Prostate gland (tissue), 2 donors: ENCODE results near the gene ARGLU1. TPM values are rescaled to one million over a fixed set of nuclear protein-coding genes. Genes with fewer than 3 reads are reported as not detected.

Experiments used
- DNase-seq: peaks from one replicate; pipeline ENCODE4 v3.0.0-alpha.2; 2019; ENCODE audit warnings: low spot score
- H3K27ac ChIP-seq, 2 donors: fragments of 200-600 bp; sonication (generic); 2 replicates each; pipeline ENCODE4 v1.5.1; 2017 to 2019
- H3K27me3 ChIP-seq: fragments of 200-600 bp; sonication (generic); replicated peaks from 2 replicates; pipeline ENCODE4 v1.5.1; 2019; ENCODE audit not compliant: insufficient read depth
- H3K36me3 ChIP-seq, 2 donors: fragments of 200-600 bp; sonication (generic); 1 replicate in 1 of 2; 2 replicates in 1 of 2; pipeline versions ENCODE4 v1.5.1 to v1.8.1; 2017 to 2019
- H3K4me1 ChIP-seq: fragments of 200-600 bp; sonication (generic); replicated peaks from 2 replicates; pipeline ENCODE4 v1.5.1; 2019
- H3K4me3 ChIP-seq, 2 donors: fragments of 200-600 bp; sonication (generic); 2 replicates each; pipeline ENCODE4 v1.5.1; 2017 to 2019
- H3K9me3 ChIP-seq: fragments of 200-600 bp; sonication (generic); 2 replicates; pipeline ENCODE4 v1.5.1; 2017
- POLR2A ChIP-seq: fragments of 450-650 bp; IDR thresholded peaks from one replicate; pipeline ENCODE4 v1.6.1; 2016; ENCODE audit warnings: antibody characterized with exemption, mild to moderate bottlenecking
- POLR2AphosphoS5 ChIP-seq: sonication (generic); formaldehyde crosslinking; IDR thresholded peaks from one replicate; pipeline ENCODE4 v1.6.1; 2017; ENCODE audit warnings: antibody characterized with exemption
- WGBS: methylation state at CpG from one replicate; pipeline ENCODE4 v1.1.5; 2018; 5-methylcytosine and 5-hydroxymethylcytosine counted together
- intact Hi-C: fragments of 100-400 bp; cut with DNase I; formaldehyde crosslinking; loops from one replicate; pipeline ENCODE4 v1.14.2; 2022
- total RNA-seq, 2 donors: library from RNA; depleted of rRNA; stranded (reverse); fragments of >200 nt; gene quantifications; one replicate each; pipeline ENCODE4 v1.1.0, GENCODE V29; 2016
- TF ChIP-seq, protein P1 (sequence below), 4 experiments: fragments of 200-600 bp in 2 of 4; fragments of 450-650 bp in 2 of 4; sonication (generic) in 2 of 4; IDR thresholded peaks; 1 replicate in 3 of 4; 2 replicates in 1 of 4; pipeline ENCODE4 v1.5.1; 2016 to 2019; ENCODE audit warnings: antibody characterized with exemption in 4 of 4, mild to moderate bottlenecking in 2 of 4, moderate library complexity in 2 of 4

The ARGLU1 gene
- total RNA-seq, 2 donors from 2014 or later: 52.1 to 95.9 TPM

DNA sequence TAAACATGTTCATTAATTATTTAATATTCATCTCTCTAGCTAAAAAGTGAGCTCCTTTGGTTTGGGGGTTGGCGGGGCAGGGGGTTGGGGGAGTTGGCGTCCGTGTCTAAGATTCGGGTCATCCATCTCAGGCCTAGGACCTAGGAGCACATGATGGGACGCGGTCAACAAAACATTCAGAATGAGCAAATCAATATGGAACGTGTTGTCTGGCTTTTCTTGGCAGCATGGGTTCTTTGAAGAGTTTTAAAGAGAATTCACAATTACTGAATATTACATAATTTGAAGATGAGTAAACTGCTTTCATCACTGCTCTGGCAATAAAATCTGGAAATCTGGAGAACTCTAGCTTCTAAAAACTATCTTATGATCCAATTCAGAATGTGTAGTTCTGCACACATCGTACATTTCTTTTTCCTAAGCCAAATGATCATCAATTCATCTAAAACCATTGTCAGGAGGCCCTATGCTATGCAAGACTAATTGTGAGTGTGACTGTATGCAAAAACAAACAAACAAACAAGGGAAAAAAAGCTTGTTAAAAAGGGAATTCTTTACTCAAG, 5.4 kb upstream of the ARGLU1 start:
- H3K36me3 ChIP-seq: no peaks in the 10 kb centered on the region
- 57% methylated on average over 8 of the region's 8 CpGs for whole genome bisulfite sequencing
- H3K4me1 ChIP-seq: no peaks in the 10 kb centered on the region
- TF ChIP-seq POLR2AphosphoS5: no peak
- TF ChIP-seq, protein P1, sequence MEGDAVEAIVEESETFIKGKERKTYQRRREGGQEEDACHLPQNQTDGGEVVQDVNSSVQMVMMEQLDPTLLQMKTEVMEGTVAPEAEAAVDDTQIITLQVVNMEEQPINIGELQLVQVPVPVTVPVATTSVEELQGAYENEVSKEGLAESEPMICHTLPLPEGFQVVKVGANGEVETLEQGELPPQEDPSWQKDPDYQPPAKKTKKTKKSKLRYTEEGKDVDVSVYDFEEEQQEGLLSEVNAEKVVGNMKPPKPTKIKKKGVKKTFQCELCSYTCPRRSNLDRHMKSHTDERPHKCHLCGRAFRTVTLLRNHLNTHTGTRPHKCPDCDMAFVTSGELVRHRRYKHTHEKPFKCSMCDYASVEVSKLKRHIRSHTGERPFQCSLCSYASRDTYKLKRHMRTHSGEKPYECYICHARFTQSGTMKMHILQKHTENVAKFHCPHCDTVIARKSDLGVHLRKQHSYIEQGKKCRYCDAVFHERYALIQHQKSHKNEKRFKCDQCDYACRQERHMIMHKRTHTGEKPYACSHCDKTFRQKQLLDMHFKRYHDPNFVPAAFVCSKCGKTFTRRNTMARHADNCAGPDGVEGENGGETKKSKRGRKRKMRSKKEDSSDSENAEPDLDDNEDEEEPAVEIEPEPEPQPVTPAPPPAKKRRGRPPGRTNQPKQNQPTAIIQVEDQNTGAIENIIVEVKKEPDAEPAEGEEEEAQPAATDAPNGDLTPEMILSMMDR (IDR thresholded peaks at IDR 0.05): no peak
- no peak for TF ChIP-seq POLR2A
- peak overlapping the region in 1 of 2 donors; percentile 25 for H3K27ac ChIP-seq
- H3K4me3 ChIP-seq: no peak overlapping the region
- intact Hi-C loops: no loop called here
- no peaks in the 10 kb centered on the region for H3K27me3 ChIP-seq
- no peak for DNase-seq
- no peaks in the 10 kb centered on the region for H3K9me3 ChIP-seq

DNA sequence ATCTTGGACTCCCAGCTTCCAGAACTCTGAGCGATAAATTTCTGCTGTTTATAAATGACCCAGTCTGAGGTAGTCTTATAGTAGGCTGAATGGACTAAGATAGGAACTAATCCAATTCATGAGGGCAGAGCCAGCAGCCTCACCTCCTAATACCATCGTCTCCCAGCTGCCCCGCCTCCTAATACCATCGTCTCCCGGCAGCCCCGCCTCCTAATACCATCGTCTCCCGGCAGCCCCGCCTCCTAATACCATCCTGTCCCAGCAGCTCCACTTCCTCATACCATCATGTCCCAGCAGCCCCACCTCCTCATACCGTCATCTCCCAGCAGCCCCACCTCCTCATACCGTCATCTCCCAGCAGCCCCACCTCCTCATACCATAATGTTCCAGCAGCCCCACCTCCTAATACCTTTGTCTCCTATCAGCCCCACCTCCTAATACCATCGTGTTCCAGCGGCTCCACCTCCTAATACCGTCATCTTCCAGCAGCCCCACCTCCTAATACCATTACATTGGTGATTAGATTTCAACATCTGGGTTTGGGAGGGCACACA, 2.4 kb upstream of the ARGLU1 start:
- Histone ChIP-seq H3K4me1 (no peaks in the 10 kb centered on the region), H3K4me3 (no peak overlapping the region), H3K27ac (no peak overlapping the region), H3K36me3 (no peaks in the 10 kb centered on the region), H3K27me3 (no peaks in the 10 kb centered on the region), H3K9me3 (no peaks in the 10 kb centered on the region)
- 27% methylated on average over 14 of the region's 14 CpGs for WGBS
- DNase-seq: peak; percentile 55
- TF ChIP-seq POLR2AphosphoS5: no peak
- TF ChIP-seq, protein P1 (IDR thresholded peaks at IDR 0.05): no peak
- TF ChIP-seq POLR2A: no peak
- intact Hi-C loops: no loop called here

DNA sequence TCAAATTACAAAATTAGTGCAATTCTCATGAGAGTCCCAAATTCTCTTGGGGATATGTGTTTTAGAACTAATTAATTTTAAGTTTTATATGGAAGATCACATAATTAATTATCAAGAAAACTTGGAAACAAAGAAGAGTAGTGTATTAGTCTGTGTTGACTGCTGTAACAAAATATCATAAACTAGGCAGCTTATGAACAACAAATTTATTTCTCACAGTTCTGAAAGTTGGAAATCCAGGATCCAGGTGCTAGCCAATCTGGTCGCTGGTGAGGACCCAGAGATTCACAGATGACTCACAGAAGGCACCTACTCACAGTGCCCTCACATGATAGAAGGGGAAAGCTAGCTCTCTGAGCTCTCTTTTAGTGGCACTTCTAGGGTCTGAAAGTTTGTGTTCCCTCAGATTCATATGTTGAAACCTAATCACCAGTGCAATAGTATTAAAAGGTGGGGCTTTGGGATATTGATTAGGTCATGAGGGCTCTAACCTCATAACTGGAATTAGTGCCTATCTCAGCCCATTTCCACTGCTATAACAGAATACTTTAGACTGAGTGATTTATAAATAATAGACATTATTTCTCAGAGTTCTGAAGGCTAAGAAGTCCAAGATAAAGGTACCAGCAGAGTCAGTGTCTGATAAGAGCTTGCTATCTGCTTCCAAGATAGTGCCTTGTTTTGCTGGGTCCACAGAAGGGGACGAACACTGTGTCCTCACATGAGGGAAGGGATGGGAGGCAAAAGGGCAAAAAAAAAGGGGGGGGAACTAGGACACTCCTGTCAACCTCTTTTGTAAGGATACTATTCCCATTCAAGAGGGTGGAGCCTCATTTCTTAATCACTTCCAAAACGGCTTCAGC, 1.5 kb upstream of the ARGLU1 start:
- H3K9me3 ChIP-seq: no peaks in the 10 kb centered on the region
- TF ChIP-seq POLR2A (no peak), POLR2AphosphoS5 (no peak)
- TF ChIP-seq, protein P1 (IDR thresholded peaks at IDR 0.05): no peak
- no peak overlapping the region for H3K4me3 ChIP-seq
- H3K27me3 ChIP-seq: no peaks in the 10 kb centered on the region
- intact Hi-C loops: no loop called here
- H3K27ac ChIP-seq: no peak overlapping the region
- peaks cover 7% of the 10 kb centered on the region for H3K4me1 ChIP-seq
- no peak for DNase-seq
- 86% methylated on average over 3 of the region's 3 CpGs for WGBS
- H3K36me3 ChIP-seq: no peaks in the 10 kb centered on the region

DNA sequence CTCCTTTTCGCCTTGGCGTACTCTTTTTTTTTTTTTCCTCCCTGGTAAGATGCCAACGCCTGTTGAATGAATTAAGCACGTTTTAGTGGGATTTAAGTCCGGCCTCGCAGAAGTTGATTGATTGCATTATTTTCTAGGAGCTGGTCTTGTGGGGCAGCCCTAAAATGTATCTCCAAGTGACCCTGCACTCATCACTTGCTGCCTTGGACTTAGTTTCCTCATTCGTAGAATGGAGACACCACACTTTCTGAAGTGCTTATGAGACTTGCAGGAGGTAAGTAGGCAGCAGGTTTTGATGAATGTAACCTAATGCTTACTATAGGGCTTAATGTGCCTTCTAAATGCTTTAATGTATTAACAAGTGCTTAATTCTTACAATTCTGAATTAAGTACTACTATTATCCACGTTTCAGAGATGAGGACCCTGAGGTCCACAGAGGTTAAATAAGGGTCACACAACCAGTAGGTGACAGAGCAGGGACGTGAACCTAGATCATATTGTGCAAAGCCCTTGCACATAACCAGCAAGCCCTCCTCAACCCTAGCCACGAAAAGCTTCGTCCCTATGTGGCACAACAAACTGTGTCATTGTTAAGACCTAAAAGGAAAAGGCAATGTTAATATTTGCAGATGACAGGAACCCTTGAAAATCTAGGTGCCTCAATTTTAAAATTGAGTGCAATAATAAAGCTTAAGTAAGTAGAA, 514 bp upstream of the ARGLU1 start:
- Histone ChIP-seq H3K27me3 (no peaks in the 10 kb centered on the region), H3K9me3 (no peaks in the 10 kb centered on the region), H3K4me1 (peaks cover 7% of the 10 kb centered on the region), H3K27ac (peak overlapping the region; percentile 97 to 98), H3K36me3 (no peaks in the 10 kb centered on the region), H3K4me3 (peak overlapping the region; percentile 88)
- no peak for DNase-seq
- intact Hi-C loops: no loop called here
- TF ChIP-seq, protein P1 (IDR thresholded peaks at IDR 0.05): no peak
- TF ChIP-seq POLR2A (no peak), POLR2AphosphoS5 (no peak)
- WGBS: 29% methylated on average over 11 of the region's 11 CpGs
